BJ (cell line): ENCODE data around the gene FTO. TPM values are rescaled to one million over a fixed set of nuclear protein-coding genes. Genes with fewer than 3 reads are reported as not detected.

Experiments
- CTCF ChIA-PET: fragments of 350-600 bp; formaldehyde crosslinking; extraction: SDS; loops from one replicate; lab custom pipeline; 2021; ENCODE audit warnings: antibody characterized with exemption, inconsistent platforms; lab: Yijun Ruan, JAX
- POLR2A ChIA-PET: fragments of 300-600 bp; sonication (Branson Sonifier 250); formaldehyde crosslinking; extraction: SDS; loops from one replicate; lab custom pipeline; 2021; ENCODE audit warnings: antibody characterized with exemption; lab: Charles Lee
- DNase-seq: peaks from one replicate; pipeline ENCODE4 v3.0.0-alpha.2; 2011; ENCODE audit warnings: low read depth
- H3K27me3 ChIP-seq: 2 replicates; pipeline ENCODE4 v1.6.0; 2011; ENCODE audit warnings: low read length; ENCODE audit not compliant: control insufficient read depth, insufficient read depth
- H3K36me3 ChIP-seq: 2 replicates; pipeline ENCODE4 v1.5.1; 2011; ENCODE audit warnings: low read length; ENCODE audit not compliant: control insufficient read depth, insufficient read depth
- H3K4me3 ChIP-seq: 2 replicates; pipeline ENCODE4 v1.5.1; 2011; ENCODE audit warnings: low read depth, mild to moderate bottlenecking, control low read depth, low read length
- polyA plus RNA-seq: library from polyadenylated mRNA; depleted of rRNA; stranded (reverse); fragments of >200 nt; gene quantifications from 2 replicates; pipeline ENCODE4 v1.2.3, GENCODE V29; 2011
- TF ChIP-seq, protein P1 (sequence below): IDR thresholded peaks from 2 replicates; pipeline ENCODE4 v1.5.1; 2011; ENCODE audit warnings: low read depth, mild to moderate bottlenecking, control low read depth, inconsistent platforms, low read length, moderate library complexity; ENCODE audit not compliant: insufficient read depth

FTO gene
- polyA plus RNA-seq, 1 experiment = 86.3 TPM

DNA sequence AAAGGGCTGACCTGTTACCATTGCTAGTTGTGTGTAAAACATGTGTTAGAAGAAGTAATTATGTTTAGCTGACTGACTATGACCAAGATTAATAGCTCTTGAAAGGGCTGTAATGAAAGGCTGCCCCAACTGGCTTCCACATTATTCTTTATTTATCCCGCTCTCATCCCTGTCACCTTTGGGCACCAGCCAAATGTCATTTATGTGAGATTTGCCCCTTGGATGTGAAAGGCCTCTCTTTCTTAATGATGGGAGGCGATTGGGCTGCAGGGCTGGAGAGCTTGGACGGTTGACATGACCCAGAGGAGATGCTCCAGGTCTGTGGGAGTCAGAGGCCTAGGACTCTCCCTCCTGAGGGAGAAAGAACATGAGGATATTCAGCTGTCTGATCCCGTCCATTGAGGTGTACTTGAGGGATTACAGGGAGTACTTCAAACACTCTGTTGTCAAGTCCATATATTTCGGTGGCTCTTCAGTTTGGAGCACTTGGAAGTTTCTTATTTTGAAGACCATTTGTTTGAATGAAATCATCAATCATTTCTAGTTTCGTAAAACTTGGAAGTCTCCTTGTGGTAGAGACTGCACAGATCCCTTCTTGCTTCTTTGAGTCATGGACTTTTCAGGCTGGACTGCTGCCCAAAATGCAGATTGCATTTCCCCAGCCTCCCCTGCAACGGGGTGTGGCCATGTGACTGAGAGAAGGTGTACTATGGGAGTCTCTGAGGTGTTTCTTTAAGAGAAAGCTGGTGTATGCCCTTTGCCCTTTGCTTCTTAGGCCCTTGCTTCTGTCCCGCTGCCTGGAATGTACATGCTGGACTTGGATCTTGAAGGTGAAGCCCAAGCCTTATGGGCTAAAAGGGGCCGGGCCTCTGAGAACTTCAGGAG lies 51.3 kb downstream of the FTO start:
- Histone ChIP-seq H3K4me3 (no peak overlapping the region), H3K36me3 (no peaks in the 10 kb centered on the region), H3K27me3 (no peaks in the 10 kb centered on the region)
- no peak for DNase-seq
- ChIA-PET POLR2A (no interaction called here), CTCF (interaction anchor here (1.5 to 3.7 kb wide), 2 partner anchors 11 to 12 kb away, joined by 5 to 22 read pairs; no protein-coding TSS in a partner anchor)
- TF ChIP-seq, protein P1, sequence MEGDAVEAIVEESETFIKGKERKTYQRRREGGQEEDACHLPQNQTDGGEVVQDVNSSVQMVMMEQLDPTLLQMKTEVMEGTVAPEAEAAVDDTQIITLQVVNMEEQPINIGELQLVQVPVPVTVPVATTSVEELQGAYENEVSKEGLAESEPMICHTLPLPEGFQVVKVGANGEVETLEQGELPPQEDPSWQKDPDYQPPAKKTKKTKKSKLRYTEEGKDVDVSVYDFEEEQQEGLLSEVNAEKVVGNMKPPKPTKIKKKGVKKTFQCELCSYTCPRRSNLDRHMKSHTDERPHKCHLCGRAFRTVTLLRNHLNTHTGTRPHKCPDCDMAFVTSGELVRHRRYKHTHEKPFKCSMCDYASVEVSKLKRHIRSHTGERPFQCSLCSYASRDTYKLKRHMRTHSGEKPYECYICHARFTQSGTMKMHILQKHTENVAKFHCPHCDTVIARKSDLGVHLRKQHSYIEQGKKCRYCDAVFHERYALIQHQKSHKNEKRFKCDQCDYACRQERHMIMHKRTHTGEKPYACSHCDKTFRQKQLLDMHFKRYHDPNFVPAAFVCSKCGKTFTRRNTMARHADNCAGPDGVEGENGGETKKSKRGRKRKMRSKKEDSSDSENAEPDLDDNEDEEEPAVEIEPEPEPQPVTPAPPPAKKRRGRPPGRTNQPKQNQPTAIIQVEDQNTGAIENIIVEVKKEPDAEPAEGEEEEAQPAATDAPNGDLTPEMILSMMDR = no peak

DNA sequence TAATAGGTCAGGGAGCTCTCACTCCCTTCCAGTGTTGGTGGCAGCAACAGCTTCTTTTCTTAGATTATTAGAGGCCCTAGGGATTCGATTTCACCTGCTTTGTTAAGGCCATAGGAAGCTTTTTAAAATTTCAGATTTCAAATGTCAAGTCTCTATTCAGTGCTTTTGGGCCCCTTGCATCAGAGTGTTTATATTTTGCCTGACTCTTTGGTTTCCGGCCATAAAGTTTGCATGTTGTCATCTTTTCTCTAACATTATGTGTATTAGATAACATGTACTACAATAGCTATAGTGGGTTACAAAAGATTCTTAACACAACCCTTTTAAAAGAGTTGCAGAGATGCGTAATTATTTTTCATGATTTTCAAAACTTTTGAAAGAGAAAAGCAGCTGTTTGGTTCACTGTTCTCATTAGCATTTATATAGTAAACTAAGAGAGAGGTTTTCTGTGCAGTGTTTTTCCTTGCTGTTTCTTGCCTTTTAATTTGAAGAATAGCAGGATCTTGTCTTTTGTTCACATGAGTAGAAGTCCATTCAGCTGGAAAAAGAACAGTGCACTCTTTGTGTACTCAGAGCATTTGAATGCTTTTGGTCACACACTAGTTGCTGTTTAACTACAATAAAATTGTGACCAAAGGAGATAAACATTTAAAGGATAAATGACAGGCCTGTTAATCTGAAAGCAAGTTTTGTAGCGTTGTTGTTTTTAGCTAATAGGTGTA lies 52.5 kb downstream of the FTO start:
- ChIA-PET POLR2A (no interaction called here), CTCF (interaction anchor here (0.9 to 1.5 kb wide), 3 partner anchors 10 to 15 kb away, joined by 3 to 5 read pairs (median 3); no protein-coding TSS in a partner anchor)
- no peak overlapping the region for H3K4me3 ChIP-seq
- H3K27me3 ChIP-seq = no peaks in the 10 kb centered on the region
- H3K36me3 ChIP-seq = no peaks in the 10 kb centered on the region
- TF ChIP-seq, protein P1 = no peak
- no peak for DNase-seq

DNA sequence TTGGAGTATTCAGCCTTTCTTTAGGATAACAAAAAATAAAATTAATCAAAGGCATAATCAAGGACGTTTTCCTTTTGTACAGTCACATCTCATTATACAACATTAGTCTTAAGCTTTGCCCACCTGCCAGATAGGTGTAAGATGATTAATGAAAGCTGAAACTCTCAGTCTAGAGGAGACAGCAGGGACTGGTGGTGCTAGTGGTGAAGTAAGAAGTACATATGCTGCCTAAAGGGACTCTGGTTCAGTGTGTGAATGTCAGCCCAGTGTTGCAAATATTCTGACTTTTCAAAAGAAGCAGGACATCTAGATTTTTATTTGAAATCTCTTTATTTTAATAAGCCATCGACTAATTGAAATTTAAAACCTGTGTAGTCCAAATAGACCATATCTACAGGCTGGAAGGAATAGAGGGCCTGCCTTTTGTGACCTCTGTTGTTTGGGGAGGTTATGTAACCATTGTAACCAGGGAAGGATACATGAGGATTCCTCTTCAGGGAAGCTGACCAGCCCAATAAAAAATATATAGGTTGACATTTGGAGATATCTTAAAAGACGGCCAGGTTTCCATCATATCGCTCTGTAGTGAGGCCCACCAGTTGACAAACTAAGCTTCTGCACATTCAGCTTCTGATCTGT lies 54.1 kb downstream of the FTO start:
- H3K4me3 ChIP-seq = no peak overlapping the region
- H3K36me3 ChIP-seq = no peaks in the 10 kb centered on the region
- no peaks in the 10 kb centered on the region for H3K27me3 ChIP-seq
- POLR2A ChIA-PET = no interaction called here
- TF ChIP-seq, protein P1 = no peak
- DNase-seq = no peak
- CTCF ChIA-PET = interaction anchor here (0.6 to 1.7 kb wide), 4 partner anchors 15 to 213 kb away, joined by 3 to 4 read pairs (median 3); no protein-coding TSS in a partner anchor

DNA sequence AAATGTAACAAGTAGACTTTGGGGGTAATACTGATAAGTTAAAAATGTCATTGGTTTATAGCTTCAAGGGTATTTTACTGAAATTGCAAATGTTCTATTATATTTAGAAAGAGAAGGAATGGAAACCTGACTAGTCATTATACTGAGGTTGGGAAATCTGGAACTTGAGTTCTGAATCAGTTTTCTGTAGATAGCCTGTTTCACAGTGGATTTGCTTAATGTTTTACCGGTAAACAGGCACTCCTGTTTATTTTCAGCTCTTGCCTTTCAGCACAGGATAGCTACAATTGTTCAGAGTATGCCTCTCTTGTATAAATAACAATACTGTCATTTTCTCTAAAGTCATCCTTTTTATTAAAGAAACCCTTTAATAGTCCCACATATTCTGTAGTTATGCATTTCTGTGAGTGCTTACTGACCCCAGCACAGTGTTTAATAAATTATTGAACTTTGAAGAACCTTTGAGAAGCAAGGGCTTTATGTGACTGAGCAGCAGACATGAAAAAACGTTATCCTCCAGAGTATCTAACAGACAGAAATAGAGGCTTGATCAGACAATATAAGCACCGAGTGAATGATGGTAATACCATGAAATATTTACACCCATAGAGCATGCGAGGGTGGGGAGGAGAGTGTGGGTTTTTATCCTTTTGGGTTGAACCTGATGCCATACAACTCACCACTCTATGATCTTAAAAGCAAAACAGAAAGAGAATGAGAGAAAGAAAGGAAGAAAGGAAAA lies 58.2 kb downstream of the FTO start:
- DNase-seq = no peak
- CTCF ChIA-PET = no interaction called here
- no peaks in the 10 kb centered on the region for H3K27me3 ChIP-seq
- POLR2A ChIA-PET = no interaction called here
- no peak overlapping the region for H3K4me3 ChIP-seq
- H3K36me3 ChIP-seq = no peaks in the 10 kb centered on the region
- TF ChIP-seq, protein P1 = no peak
